ENCODE data around the gene MAGEA8.
"Not testable (repeated sequence)": the region's sequence is repeated elsewhere in the genome, so short reads cannot be mapped to it uniquely, and the experiment has no call there.

The MAGEA8 gene, protein sequence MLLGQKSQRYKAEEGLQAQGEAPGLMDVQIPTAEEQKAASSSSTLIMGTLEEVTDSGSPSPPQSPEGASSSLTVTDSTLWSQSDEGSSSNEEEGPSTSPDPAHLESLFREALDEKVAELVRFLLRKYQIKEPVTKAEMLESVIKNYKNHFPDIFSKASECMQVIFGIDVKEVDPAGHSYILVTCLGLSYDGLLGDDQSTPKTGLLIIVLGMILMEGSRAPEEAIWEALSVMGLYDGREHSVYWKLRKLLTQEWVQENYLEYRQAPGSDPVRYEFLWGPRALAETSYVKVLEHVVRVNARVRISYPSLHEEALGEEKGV

DNA sequence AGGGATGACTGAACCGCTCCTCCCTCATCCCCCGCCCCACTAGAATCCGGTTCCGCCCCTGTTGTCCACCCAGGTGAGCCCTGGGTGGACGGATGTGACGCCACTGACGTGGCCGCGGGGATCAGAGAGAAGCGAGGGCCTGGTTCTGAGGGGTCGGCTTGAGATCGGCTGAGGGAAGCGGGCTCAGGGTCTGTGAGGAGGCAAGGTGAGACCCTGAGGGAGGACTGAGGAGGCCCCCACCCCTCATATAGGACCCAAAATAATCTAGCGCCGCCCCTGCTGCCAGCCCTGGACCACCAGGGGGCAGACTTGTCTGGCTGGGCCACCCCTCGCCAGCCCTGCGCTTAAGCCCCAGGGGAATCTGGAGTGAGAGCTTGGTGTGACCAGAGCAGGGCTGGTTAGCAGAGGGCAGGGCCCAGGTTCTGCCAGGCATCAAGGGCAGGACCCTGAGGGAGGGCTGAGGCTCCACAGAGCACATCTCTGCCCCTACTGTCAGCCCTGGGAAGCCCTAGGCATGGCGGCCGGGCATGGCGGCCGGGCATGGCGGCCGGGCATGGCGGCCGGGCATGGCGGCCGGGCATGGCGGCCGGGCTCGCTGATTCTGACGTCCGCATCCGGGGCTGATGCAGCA lies at the start of gene MAGEA8:
Gene MAGEA8 (plus strand): TSS at position 103 of the 631 bp plus-strand sequence. CDS start 3,090 bp downstream, outside the sequence.
- peak; percentile 8 for DNase-seq

DNA sequence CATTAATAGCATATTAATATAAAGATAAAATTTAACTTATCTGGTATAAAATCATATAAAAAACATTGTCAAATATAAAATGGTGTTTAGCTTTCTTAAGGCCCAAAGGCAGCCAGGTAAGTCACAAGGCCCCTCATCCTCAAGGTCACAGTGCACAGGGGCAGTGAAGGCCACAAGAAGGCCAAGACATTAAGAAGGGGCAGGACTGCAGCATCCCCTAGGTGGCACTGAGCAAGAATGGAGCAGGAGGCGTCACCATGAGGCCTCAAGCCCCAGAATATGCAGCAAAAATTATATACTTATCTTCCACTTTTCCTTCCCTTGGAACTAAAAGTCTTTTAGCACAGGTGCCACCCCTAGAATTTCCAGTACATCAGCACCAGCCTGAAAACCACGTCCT lies 49.5 kb upstream of the MAGEA8 start:
- no peak for DNase-seq

DNA sequence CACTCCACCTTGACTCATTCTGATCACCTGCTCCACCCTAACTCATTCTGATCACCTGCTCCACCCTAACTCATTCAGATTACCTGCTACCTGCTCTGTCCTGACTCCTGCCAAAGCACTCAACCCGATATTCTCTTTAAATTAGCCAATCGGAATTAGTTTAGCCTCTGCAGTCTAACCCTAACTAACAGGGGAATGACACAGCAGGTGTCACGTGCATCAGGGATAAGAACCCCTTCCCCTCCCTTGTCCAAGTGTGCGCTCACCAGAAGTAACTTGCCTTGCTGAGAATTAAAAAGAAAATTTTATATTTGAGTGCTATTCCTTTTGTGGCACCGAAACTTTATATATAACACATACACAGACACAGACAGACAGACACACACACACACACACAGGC lies 44.3 kb upstream of the MAGEA8 start:
- DNase-seq = not testable (repeated sequence)

DNA sequence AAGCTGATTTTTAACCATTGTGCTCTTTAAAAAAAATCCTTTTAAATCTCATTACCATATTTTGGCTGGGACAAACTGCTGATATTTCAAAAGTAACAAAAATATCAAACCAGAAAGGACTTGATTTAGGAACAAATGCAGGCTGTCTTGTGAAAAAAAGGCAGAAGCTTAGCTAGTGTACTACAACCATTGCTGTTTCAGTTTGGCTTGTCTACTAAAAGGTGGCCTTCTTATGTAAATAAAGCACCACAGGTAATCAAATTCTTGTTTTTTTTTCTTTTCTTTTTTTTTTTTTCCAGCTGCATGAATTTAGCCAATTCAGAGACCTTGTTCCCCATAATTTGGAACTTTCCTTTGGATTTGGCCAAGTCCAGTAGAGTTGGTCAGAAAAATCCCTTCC lies 43.8 kb upstream of the MAGEA8 start:
- no peak for DNase-seq

DNA sequence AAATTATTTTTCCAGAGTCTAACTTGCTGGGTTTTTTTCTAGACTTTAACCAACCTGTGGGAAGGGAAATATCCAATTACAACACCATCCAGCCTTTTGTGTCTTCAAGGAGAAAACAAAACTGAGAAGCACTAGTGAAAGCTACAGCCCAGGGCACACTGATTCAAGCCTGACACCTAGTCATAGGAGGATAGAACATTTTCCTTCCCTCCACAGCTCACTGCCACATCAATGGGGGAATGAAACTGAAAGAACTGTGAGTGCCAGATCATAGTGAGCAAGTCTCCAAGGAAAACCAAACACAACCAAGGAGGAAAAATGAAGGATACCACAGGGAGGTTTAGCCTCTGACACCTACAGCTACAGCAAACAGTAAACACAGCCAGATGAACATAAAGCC lies 43.3 kb upstream of the MAGEA8 start:
- peak; percentile 29 for DNase-seq

DNA sequence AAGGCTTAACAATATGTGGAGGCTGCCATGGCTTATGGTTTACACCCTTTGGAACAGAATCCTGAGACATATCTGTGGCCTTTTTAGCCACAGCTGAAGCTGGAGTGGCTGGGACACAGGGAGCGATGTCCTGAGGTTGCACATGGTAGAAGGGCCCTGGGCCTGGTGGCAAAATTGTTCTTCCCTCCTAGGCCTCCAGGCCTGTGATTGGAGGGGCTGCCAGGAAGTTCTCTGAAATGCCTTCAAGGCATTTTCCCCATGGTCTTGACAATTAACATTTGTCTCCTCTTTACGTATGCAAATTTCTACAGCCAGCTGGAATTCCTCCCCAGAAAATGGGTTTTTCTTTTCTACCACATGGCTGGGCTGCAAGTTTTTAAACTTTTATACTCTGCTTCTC lies 39.1 kb upstream of the MAGEA8 start:
- DNase-seq = no peak

DNA sequence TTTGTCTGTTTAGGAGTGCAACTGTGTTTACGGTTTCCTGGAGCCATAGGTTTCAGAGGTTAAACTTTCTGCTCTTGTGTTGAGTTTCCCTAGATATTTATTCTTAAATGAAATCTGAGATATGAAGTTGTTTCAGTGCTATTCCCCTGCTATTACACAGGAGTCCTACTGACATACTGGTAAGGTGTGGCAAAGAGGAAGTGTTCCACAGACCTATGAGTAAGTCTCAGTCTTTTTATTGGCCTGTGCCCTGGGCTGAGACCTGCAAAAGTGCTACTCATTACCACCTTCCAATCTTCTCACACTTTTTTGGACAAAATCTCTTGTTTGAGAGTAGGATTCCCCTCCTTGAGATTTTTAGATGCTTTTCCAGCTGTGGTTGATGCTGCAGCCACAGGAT lies 35.6 kb upstream of the MAGEA8 start:
- DNase-seq = no peak

DNA sequence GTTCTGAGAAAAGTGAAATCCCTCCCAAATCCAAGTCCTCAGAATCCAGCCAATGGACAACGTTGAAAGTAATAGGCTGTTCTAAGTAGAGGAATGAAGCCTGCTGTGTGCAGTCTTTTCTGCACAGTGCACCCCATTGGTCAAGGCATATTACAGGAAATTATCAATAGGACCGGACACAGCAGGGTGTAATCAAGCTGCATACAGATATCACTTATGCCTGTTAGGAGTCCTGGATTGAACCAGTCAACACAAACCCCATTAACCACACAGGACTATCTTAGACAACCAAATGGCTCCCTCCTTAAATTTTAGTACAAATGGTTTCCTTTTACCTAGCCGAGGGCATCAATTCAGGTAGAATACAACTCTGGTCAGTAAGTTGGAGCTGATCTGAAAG lies 34.2 kb upstream of the MAGEA8 start:
- DNase-seq = no peak

DNA sequence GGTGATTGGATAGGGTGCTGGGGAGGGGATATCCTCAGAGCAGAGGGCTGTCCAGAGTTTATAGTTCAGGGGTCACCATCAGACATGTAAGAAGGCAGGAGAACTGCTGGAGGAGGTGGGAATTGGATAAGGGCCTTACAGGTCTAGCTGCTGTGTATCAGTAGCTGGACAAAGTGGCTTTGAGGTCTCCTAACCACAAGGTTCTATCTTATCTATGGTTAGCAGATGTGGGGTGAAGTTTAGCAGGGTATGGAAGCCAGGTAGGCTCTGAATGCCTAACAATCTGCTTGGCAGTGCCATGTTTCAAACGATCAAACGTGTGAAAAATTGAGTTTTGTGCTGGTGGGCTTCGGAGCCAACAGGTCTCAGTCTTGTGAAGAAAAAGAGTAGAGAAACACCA lies 32.1 kb upstream of the MAGEA8 start:
- DNase-seq = no peak

DNA sequence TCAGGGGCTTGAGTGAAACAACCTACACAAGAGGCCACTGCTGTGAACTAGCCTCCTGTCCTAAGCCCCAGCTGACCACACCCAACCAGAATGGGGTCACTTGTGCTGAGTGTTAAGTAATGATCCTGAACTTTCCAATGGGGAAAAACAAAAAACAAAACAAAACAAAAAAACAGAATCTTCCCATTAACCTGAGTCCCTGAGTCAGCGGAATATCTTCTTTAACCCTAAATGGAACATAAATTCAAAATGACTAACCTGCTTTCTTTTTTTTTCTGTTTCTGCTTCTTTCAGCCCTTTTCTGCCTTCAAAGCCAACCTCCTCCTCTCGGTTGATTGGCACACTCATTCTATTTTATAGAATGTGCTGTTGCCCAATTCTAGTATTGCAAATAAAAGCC lies 31.2 kb upstream of the MAGEA8 start:
- no peak for DNase-seq

DNA sequence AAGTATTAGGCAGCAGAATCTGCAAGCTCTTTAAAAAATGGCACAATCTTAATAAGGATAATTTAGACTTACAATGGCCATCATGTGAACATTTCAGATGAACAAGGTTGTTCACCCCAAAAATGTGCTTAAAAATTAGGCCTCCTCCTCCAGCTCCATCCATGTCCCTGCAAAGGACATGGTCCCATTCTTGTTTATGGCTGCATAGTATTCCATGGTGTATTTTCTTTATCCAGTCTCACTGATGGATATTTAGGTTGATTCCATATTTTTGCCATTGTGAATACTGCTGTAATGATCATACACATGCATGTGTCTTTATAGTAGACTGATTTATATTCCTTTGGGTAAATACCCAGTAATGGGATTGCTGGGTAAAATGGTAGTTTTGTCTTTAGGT lies 29.1 kb upstream of the MAGEA8 start:
- no peak for DNase-seq

DNA sequence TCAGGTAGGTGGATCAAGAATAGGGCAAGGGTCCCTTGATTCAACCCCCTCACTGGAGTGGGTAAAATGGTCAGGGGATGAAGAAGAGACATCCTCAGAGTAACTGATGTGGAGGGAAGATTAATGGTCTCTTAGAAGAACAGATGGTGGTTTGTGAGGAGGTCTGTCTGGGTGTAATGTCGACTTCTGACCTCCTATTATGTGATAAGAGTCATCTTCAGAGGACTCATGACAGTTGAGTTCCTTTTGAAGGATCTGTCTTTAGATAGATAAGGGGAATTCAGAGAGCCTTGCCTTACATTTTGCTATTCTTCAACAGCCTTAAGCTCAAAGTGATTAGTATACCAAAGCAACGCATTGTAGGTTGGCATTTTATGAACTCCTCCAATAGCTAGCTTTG lies 27.1 kb upstream of the MAGEA8 start:
- DNase-seq = no peak

DNA sequence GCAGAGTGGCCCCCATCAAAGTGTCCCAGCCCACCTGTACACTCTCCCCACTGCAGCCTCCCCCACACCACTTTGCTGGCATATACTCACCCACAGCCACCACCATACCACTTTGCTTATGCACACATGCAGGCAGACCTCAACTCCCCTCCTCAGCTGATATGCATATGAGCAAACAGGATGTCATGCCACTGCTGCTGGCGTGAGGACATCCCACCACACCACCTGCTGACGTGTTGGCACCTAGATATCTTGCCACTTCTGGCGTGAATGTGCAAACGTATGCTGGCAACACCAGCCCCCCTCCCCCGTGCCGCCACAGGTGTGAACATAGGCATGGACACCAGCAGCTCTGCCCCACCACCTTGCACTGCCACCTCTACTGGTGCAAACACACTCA lies 22.4 kb upstream of the MAGEA8 start:
- DNase-seq = no peak

DNA sequence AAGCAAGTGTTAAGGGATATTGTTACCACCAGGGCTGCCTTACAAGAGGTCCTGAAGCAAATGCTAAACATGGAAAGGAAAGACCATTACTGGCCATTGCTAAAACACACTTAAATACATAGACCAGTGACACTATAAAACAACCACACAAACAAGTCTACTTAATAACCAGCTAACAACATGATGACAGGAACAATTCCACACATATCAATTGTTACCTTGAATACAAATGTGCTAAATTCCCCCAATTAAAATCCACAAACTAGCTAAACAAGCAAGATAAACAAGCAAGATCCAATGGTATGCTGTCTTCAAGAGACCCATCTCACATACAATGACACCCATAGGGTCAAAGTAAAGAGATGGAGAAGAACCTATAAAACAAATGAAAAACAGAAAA lies 20.5 kb upstream of the MAGEA8 start:
- no peak for DNase-seq

DNA sequence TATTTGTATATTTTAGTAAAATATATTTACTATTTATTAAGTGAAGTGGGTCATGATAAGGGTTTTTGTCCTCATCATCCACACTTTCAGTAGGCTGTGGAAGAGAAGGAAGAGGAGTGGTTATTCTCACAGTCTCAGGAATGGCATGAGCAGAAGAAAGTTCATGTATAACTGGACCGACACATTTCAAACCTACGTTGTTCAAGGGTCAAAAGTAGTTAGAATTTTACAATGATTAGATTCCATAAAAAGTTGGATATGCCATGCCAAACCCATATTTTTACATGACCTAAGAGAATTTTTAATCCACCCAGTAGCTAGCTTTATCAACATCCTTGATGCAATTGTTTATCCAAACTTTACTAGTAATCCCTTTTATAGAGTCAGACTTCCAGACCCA lies 15.6 kb upstream of the MAGEA8 start:
- no peak for DNase-seq

DNA sequence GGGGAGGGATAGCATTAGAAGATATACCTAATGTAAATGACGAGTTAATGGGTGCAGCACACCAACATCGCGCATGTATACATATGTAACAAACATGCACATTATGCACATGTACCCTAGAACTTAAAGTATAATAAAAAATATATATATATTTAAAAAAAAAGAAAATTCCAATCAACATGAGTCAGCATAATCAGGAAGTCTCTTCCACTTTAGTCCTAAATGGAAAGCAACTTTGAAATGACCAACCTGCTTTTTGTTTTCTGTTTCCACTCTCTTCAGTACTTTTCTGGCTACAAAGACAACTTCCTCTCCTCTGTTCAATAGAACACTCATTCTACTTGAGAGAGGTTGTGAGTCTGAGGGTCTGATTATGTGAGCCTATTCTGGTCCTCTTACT lies 13.5 kb upstream of the MAGEA8 start:
- DNase-seq = no peak

DNA sequence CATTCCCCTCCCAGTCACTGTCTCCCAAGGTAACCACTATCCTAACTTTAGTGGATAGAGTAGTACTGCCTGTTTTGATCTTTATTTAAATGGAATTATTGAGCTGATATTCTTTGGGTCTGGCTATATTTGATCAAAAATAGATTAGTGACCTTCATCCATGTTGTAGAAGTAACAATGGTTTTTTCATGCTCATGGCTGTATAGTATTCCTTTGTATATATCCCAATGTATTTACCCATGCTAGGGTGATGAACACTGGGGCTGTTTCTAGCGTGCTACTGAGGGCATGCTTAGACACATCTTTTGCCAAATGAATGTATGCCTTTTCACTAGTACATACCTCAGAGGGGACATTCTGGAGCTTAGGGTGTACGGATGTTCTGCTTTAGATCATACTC lies 10.1 kb upstream of the MAGEA8 start:
- DNase-seq = no peak

DNA sequence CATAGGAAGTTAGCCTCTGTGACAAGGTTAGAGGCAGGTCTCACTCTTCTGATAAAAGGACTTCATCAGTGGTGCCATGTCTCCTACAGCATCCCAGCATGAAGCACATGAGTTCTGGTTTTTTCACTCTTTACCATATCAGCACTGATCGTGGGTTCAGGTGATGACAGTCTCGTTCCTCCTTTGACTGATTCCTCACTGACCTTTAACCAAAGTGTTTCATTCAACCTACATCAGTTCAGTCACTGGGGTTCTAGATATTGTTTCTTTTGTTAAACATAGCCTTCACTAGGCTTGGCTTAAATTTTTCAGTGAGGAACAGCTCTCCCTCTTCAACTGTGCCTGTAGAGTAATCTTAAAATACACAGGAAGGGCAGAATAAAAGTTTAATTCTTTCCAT lies 9.6 kb upstream of the MAGEA8 start:
- no peak for DNase-seq

DNA sequence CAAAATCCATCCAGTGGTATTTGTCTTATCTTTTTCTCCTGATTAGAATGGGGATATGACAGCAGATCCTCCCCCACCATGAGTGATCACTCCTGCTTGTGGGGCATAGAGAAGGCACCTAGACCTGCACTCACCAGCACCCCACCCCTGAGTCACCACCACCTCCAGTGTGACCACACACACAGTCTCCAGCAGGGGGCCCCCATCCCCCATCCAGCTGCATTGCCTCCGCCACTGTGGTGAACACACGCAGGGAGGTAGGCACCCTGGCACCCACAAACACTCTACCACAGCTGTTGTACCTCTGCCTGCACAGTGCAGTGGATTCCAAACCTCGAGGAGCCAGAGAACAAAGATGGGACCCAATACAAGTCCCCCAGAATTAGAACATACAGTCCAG lies 9.0 kb upstream of the MAGEA8 start:
- peak; percentile 73 for DNase-seq

DNA sequence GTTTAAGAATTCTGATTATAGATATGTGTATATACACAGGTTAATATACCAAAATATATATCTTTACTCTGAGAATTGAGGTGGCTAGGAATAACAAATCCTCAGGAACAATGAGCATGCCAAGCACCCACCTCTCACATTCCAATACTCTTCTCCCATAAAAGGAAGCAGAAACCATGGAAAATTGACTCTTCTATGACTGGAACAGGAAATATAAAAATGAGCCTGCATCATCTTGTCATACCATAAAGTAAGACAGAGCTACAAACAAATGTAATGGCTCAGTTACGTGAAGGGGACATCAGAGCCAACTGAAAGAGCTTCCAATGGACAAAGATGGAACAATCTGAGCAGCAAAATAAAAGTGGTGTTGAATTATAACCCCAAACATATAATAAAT lies 3.8 kb upstream of the MAGEA8 start:
- no peak for DNase-seq

DNA sequence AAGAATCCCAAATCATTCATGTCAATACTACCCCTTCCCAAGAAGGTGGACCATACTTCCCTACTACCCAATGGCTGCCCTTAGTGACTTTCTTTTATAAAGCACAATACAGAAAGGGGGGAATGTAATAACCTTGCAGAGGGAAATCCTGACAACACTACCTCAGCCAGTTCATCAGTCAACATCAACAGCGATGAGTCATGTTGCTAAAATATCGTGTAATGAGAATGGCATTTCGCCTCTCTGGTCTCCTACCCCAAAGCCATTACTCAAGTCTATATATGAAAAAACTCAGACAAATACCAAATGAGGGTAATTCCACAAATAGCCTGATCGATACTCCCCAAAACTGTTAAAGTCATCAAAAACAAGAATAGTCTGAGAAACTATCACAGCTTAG lies 3.3 kb upstream of the MAGEA8 start:
- DNase-seq = no peak

DNA sequence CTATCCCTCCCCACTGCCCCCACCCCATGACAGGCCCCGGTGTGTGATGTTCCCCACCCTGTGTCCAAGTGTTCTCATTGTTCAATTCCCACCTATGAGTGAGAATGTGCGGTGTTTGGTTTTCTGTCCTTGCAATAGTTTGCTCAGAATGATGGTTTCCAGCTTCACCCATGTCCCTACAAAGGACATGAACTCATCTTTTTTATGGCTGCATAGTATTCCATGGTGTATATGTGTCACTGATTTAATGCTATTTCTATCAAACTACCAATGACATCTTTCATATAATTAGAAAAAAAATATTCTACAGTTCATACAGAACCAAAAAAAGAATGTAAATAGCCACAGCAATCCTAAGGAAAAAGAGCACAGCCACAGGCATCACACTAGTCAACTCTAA lies 9.8 kb downstream of the MAGEA8 start:
- DNase-seq = not testable (repeated sequence)

DNA sequence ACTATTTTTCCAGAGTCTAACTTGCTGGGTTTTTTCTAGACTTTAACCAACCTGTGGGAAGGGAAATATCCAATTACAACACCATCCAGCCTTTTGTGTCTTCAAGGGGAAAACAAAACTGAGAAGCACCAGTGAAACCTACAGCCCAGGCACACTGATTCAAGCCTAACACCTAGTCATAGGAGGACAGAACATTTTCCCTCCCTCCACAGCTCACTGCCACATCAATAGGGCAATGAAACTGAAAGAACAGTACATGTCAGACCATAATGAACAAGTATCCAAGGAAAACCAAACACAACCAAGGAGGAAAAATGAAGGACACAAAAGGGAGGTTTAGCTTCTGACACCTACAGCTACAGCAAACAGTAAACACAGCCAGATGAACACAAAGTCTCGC lies 17.6 kb downstream of the MAGEA8 start:
- peak; percentile 17 for DNase-seq

DNA sequence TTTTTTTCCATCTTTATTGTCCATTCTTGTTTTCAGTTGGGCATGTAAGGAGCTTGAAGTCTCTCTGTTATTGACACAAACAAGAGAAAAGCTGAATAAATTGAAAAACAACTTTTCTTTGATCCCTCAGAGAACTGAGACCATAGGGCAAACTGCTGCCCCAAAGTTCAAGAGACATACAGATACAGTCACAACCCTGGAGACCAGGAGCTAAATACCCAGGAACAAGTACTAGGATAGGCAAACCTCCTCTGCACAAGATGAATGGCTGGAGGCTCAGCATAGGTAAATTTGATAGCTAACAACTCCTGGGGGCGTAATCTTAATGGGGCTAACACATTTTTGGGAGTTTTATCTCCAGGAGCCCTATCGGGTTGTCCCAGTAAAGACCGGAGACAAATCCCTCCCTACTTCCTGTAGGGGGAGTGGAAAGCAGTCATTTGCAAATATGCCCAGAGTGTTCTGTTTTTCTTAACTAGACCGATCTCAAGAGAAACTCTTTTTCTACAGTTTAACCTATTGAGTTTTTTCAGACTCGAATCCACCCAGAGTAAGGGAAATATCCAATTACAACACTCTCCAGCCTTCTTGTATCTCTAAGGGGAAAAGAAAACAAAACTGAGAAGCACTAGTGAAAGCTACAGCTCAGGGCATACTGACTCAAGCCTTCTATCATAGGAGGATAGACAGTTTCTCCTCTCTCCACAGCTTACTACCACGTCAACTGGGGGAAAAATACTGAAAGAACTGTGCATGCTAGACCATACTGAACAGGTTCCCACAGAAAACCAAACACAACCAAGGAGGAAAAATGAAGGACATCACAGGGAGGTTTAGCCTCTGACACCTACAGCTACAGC lies 23.1 kb downstream of the MAGEA8 start:
- no peak for DNase-seq

All from stimulated activated CD4-positive, alpha-beta T cell treated with anti-CD3 and anti-CD28 coated beads, Interleukin-15, amount 100 ng/mL, for 24 hours (primary cell).